Stimulated activated CD8-positive, alpha-beta memory T cell treated with anti-CD3 and anti-CD28 coated beads, Interleukin-2, amount 100 ng/mL, for 1 hour (primary cell): ENCODE measurements around the gene OPCML.

Experiments
- DNase-seq, 2 donors: peaks; one replicate each; pipeline ENCODE4 v3.0.0-alpha.2; 2020; ENCODE audit warnings: low read depth in 2 of 2

Gene OPCML

GRCh38 chr11:132941024-132941646 is 591.2 kb downstream of the OPCML start:
- no peak for DNase-seq

- no peak for DNase-seq
These were observed 595.3 kb downstream of the OPCML start for GRCh38 chr11:132937016-132937415.

GRCh38 chr11:132935383-132935782 is 596.9 kb downstream of the OPCML start:
- DNase-seq, result no peak

GRCh38 chr11:132933703-132934102 is 598.6 kb downstream of the OPCML start:
- DNase-seq, result no peak

- DNase-seq, result no peak
These were observed 606.4 kb downstream of the OPCML start for GRCh38 chr11:132925825-132926469.

- DNase-seq, result no peak
These were observed 610.7 kb downstream of the OPCML start for GRCh38 chr11:132921597-132921996.

GRCh38 chr11:132920451-132921096 is 611.7 kb downstream of the OPCML start:
- DNase-seq, result no peak

GRCh38 chr11:132914600-132914999 is 617.7 kb downstream of the OPCML start:
- DNase-seq, result no peak

GRCh38 chr11:132913886-132914285 is 618.4 kb downstream of the OPCML start:
- DNase-seq, result no peak

GRCh38 chr11:132913295-132913694 is 619.0 kb downstream of the OPCML start:
- no peak for DNase-seq

GRCh38 chr11:132911186-132911585 is 621.1 kb downstream of the OPCML start:
- DNase-seq, result no peak

GRCh38 chr11:132910011-132910760 is 622.1 kb downstream of the OPCML start:
- no peak for DNase-seq

GRCh38 chr11:132909021-132909606 is 623.2 kb downstream of the OPCML start:
- no peak for DNase-seq

GRCh38 chr11:132908414-132908810 is 623.9 kb downstream of the OPCML start:
- no peak for DNase-seq

- no peak for DNase-seq
These were observed 624.5 kb downstream of the OPCML start for GRCh38 chr11:132907651-132908413.

- DNase-seq, result no peak
These were observed 627.7 kb downstream of the OPCML start for GRCh38 chr11:132904607-132905006.

GRCh38 chr11:132904091-132904490 is 628.2 kb downstream of the OPCML start:
- DNase-seq, result no peak

GRCh38 chr11:132901638-132902471 is 630.4 kb downstream of the OPCML start:
- DNase-seq, result no peak

- no peak for DNase-seq
These were observed 633.6 kb downstream of the OPCML start for GRCh38 chr11:132898676-132899075.

GRCh38 chr11:132898021-132898420 is 634.3 kb downstream of the OPCML start:
- DNase-seq, result no peak
